SU-DHL-6 (cell line): ENCODE results near the gene NCS1.

ENCODE experiments used
- H2AFZ ChIP-seq: fragments of 200-600 bp; sonication (generic); 2 replicates; pipeline ENCODE4 v1.6.1; 2014; ENCODE audit warnings: low read depth, mild to moderate bottlenecking, moderate library complexity, mixed read lengths, antibody characterized with exemption, low read length; ENCODE audit not compliant: severe bottlenecking
- H3F3A ChIP-seq: fragments of 200-600 bp; shearing (Covaris generic); 2 replicates; pipeline ENCODE4 v1.6.0; 2016; ENCODE audit warnings: antibody characterized with exemption, mild to moderate bottlenecking; ENCODE audit not compliant: insufficient read depth
- H3K27ac ChIP-seq: fragments of 200-600 bp; sonication (generic); 2 replicates; pipeline ENCODE4 v1.5.1; 2016; ENCODE audit warnings: low read depth, mild to moderate bottlenecking, low read length, moderate library complexity, mixed read lengths
- H3K27me3 ChIP-seq: fragments of 200-600 bp; sonication (generic), shearing (Covaris generic); 2 replicates; pipeline ENCODE4 v1.6.0; 2014; ENCODE audit warnings: mild to moderate bottlenecking, low read length
- H3K36me3 ChIP-seq: fragments of 200-600 bp; sonication (generic); 2 replicates; pipeline ENCODE4 v1.6.1; 2014; ENCODE audit warnings: mild to moderate bottlenecking, low read length, mixed read lengths
- H3K4me2 ChIP-seq: fragments of 300-600, 200-600 bp; shearing (Covaris generic), sonication (generic); 2 replicates; pipeline ENCODE4 v1.6.0; 2014; ENCODE audit warnings: low read length, low read depth, mild to moderate bottlenecking; ENCODE audit not compliant: poor library complexity, severe bottlenecking
- H3K4me3 ChIP-seq: fragments of 200-600 bp; sonication (generic); 2 replicates; pipeline ENCODE4 v1.5.1; 2014; ENCODE audit warnings: antibody characterized with exemption, low read length, mild to moderate bottlenecking, mixed read lengths; ENCODE audit not compliant: insufficient read depth, poor library complexity, severe bottlenecking
- H3K79me2 ChIP-seq: fragments of 200-600 bp; sonication (generic); 2 replicates; pipeline ENCODE4 v1.6.1; 2014; ENCODE audit warnings: mild to moderate bottlenecking, low read length, moderate library complexity; ENCODE audit not compliant: insufficient read depth
- H3K9ac ChIP-seq: fragments of 200-600 bp; sonication (generic); 2 replicates; pipeline ENCODE4 v1.7.0; 2014; ENCODE audit warnings: mild to moderate bottlenecking, low read length
- H3K9me2 ChIP-seq: fragments of 200-600 bp; sonication (generic); replicated peaks from 2 replicates; pipeline ENCODE4 v1.6.1; 2014; ENCODE audit warnings: low read length; ENCODE audit not compliant: insufficient read depth
- H3K9me3 ChIP-seq: fragments of 200-600 bp; sonication (generic); 2 replicates; pipeline ENCODE4 v1.6.1; 2014; ENCODE audit warnings: low read length, mixed read lengths; ENCODE audit not compliant: insufficient read depth
- H4K20me1 ChIP-seq: fragments of 200-600 bp; sonication (generic); 2 replicates; pipeline ENCODE4 v1.6.1; 2014; ENCODE audit warnings: low read depth, mild to moderate bottlenecking, antibody characterized with exemption, low read length, moderate library complexity, mixed read lengths
- CTCF ChIP-seq: fragments of 200-600 bp; sonication (generic); IDR thresholded peaks from one replicate; pipeline ENCODE4 v1.5.1; 2017; ENCODE audit warnings: antibody characterized with exemption, mild to moderate bottlenecking, low read length, moderate library complexity; ENCODE audit not compliant: insufficient read depth, poor library complexity, severe bottlenecking
- EZH2phosphoT487 ChIP-seq: fragments of 200-600 bp; sonication (generic), shearing (Covaris generic); conservative IDR thresholded peaks from 2 replicates; pipeline ENCODE4 v1.6.1; 2018; ENCODE audit warnings: mild to moderate bottlenecking, antibody characterized with exemption, low read length, moderate library complexity, mixed read lengths

Gene NCS1

GRCh38 chr9:130262771-130263170 lies 90.6 kb downstream of the NCS1 start:
- Histone ChIP-seq H3K9me3 (no peaks in the 10 kb centered on the region), H3K79me2 (no peaks in the 10 kb centered on the region), H3F3A (no peaks in the 10 kb centered on the region), H4K20me1 (no peaks in the 10 kb centered on the region), H3K9ac (no peak overlapping the region), H3K4me2 (no peak overlapping the region), H3K36me3 (no peaks in the 10 kb centered on the region), H3K27ac (no peak overlapping the region), H3K4me3 (no peak overlapping the region), H3K9me2 (no peaks in the 10 kb centered on the region), H3K27me3 (no peaks in the 10 kb centered on the region), H2AFZ (no peak overlapping the region)
- TF ChIP-seq CTCF (no peak), EZH2phosphoT487 (no peak)

- no peak overlapping the region for H3K4me2 ChIP-seq
- H3K4me3 ChIP-seq, result no peak overlapping the region
- TF ChIP-seq EZH2phosphoT487, result no peak
- no peaks in the 10 kb centered on the region for H4K20me1 ChIP-seq
- H3K27me3 ChIP-seq, result no peaks in the 10 kb centered on the region
- no peaks in the 10 kb centered on the region for H3K79me2 ChIP-seq
- H3K9me2 ChIP-seq, result no peaks in the 10 kb centered on the region
- no peaks in the 10 kb centered on the region for H3F3A ChIP-seq
- no peaks in the 10 kb centered on the region for H3K9me3 ChIP-seq
- no peak overlapping the region for H2AFZ ChIP-seq
- H3K27ac ChIP-seq, result no peak overlapping the region
- no peaks in the 10 kb centered on the region for H3K36me3 ChIP-seq
- H3K9ac ChIP-seq, result no peak overlapping the region
Observed at GRCh38 chr9:130263601-130264413, 91.6 kb downstream of the NCS1 start.

GRCh38 chr9:130264414-130265350 lies 92.5 kb downstream of the NCS1 start:
- no peaks in the 10 kb centered on the region for H3K9me2 ChIP-seq
- H3F3A ChIP-seq, result no peaks in the 10 kb centered on the region
- TF ChIP-seq CTCF, result no peak
- no peak for TF ChIP-seq EZH2phosphoT487
- no peaks in the 10 kb centered on the region for H3K79me2 ChIP-seq
- H3K4me2 ChIP-seq, result no peak overlapping the region
- H3K4me3 ChIP-seq, result no peak overlapping the region
- no peaks in the 10 kb centered on the region for H3K36me3 ChIP-seq
- no peaks in the 10 kb centered on the region for H3K9me3 ChIP-seq
- H4K20me1 ChIP-seq, result no peaks in the 10 kb centered on the region
- no peak overlapping the region for H2AFZ ChIP-seq
- H3K9ac ChIP-seq, result no peak overlapping the region
- no peaks in the 10 kb centered on the region for H3K27me3 ChIP-seq
- H3K27ac ChIP-seq, result no peak overlapping the region
